Thymus (tissue), 11 donors: ENCODE data around the gene LRRC75B. TPM values are rescaled to one million over a fixed set of nuclear protein-coding genes. Genes with fewer than 3 reads are reported as not detected.
A peak's percentile ranks its signal among the peaks of the same experiment; 100 is the strongest.
"Not testable (repeated sequence)": the region's sequence is repeated elsewhere in the genome, so short reads cannot be mapped to it uniquely, and the experiment has no call there.

Source experiments
- DNase-seq, 9 donors: peaks; one replicate each; pipeline ENCODE4 v3.0.0-alpha.2; 2013; ENCODE audit warnings: low spot score in 9 of 9, low read depth in 6 of 9, missing footprints in 1 of 9
- H3K27ac ChIP-seq, 2 donors: one replicate each; pipeline ENCODE4 v1.5.1; 2013; ENCODE audit warnings: control low read depth in 1 of 2, low read depth in 1 of 2, low read length in 1 of 2, mild to moderate bottlenecking in 1 of 2, moderate library complexity in 1 of 2
- H3K27me3 ChIP-seq, 2 donors: one replicate each; pipeline ENCODE4 v1.5.1; 2013; ENCODE audit warnings: low read length in 1 of 2; ENCODE audit not compliant: control insufficient read depth in 2 of 2, insufficient read depth in 1 of 2
- H3K36me3 ChIP-seq, 2 donors: one replicate each; pipeline ENCODE4 v1.5.1; 2013; ENCODE audit warnings: low read length in 1 of 2, mild to moderate bottlenecking in 1 of 2, moderate library complexity in 1 of 2; ENCODE audit not compliant: control insufficient read depth in 2 of 2, insufficient read depth in 2 of 2
- H3K4me1 ChIP-seq, 2 donors: one replicate each; pipeline ENCODE4 v1.5.1; 2013; ENCODE audit warnings: low read length in 2 of 2; ENCODE audit not compliant: control insufficient read depth in 2 of 2, insufficient read depth in 2 of 2
- H3K4me3 ChIP-seq, 2 donors: one replicate each; pipeline ENCODE4 v1.5.1; 2013; ENCODE audit warnings: low read length in 2 of 2, control low read depth in 1 of 2, mild to moderate bottlenecking in 1 of 2
- H3K9me3 ChIP-seq, 2 donors: one replicate each; pipeline ENCODE4 v1.5.1; 2013; ENCODE audit warnings: low read length in 1 of 2, mild to moderate bottlenecking in 1 of 2; ENCODE audit not compliant: control insufficient read depth in 2 of 2, insufficient read depth in 1 of 2
- WGBS: extraction: QIAGEN DNeasy Blood & Tissue Kit; methylation state at CpG from one replicate; pipeline ENCODE4 v1.1.7; 2013; 5-methylcytosine and 5-hydroxymethylcytosine counted together
- polyA plus RNA-seq: library from polyadenylated mRNA; stranded (reverse); fragments of 200-250 nt; gene quantifications from one replicate; pipeline ENCODE4 v1.2.3, GENCODE V29; 2013
- total RNA-seq: library from RNA; stranded (reverse); fragments of 120-200 nt; gene quantifications from one replicate; pipeline ENCODE4 v1.2.4, GENCODE V29; 2013
- donor health status: healthy.

LRRC75B gene
- total and polyA plus RNA-seq, 2 donors = 2.6 to 7.7 TPM

DNA sequence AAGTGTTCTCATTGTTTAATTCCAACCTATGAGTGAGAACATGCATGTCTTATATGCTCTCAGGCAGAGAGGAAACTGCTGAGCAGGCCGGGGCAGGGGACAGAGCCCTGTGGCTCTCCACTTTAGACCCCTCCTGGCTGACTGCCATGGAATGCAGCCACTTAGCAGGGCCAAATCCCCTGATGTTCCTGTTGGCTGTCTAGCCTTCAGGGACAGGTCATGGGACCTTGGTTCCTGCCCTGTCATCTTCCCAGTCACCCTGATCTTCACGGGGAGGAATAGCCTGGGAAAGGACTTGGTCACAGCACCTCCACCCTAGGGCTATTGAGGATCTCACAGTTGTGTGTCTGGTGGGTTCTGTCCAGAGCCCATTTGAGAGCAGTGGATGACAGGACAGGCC is 13.5 kb upstream of the LRRC75B start:
- DNase-seq, H3K36me3 ChIP-seq, H3K27me3 ChIP-seq, H3K4me3 ChIP-seq, H3K9me3 ChIP-seq, H3K27ac ChIP-seq: not testable (repeated sequence)
- 95% methylated on average over 2 of the region's 2 CpGs for WGBS
- H3K4me1 ChIP-seq = peaks cover 4 to 29% of the 10 kb centered on the region in 2 donors

DNA sequence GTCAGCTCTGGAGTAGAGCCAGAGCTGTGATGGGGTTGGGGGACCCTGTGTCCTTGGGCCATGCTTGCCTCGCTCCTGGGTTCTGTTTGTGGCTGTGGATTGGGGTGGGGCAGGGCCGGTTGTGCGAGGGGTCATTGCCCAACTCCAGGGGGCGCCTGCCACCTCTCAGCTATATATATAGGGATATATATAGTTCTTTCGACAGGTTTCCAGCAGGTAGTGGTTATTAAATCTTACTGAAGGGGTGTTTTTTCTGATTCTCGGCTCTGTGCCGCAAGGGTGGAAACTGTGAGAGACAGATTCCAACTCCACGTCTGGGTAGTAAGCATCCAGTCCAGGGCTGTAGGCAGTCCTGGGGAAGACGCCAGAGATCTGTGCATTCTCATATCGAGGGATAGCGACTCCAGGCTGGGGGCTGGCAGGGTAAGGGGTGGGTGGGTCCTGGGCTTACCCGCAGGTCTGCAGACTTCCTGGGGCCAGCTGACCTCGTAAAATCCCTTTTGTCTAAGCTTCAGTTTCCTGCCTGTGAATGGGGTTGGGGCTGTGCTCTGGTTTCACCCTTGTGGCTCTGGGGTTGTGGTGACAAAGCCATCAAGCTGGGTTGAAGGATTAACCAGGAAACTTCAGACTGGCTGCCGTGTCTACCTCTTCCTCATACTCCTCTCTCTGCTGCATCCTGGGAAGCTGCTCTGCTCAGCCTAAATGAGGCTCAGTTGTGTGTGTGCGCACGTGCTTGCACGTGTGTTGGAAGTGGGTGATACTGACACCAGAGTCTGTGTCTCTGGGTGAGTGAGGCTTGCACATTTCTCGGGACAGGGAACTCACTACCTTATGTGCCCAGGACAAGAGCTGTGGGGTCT is 11.1 kb upstream of the LRRC75B start:
- peaks cover 4 to 37% of the 10 kb centered on the region in 2 donors for H3K4me1 ChIP-seq
- H3K4me3 ChIP-seq, H3K9me3 ChIP-seq, H3K27me3 ChIP-seq, H3K36me3 ChIP-seq: not testable (repeated sequence)
- peak overlapping the region; percentile 42 to 50 for H3K27ac ChIP-seq
- DNase-seq = peak in 1 of 9 donors; percentile 43
- WGBS = 12% methylated on average over 18 of the region's 18 CpGs

DNA sequence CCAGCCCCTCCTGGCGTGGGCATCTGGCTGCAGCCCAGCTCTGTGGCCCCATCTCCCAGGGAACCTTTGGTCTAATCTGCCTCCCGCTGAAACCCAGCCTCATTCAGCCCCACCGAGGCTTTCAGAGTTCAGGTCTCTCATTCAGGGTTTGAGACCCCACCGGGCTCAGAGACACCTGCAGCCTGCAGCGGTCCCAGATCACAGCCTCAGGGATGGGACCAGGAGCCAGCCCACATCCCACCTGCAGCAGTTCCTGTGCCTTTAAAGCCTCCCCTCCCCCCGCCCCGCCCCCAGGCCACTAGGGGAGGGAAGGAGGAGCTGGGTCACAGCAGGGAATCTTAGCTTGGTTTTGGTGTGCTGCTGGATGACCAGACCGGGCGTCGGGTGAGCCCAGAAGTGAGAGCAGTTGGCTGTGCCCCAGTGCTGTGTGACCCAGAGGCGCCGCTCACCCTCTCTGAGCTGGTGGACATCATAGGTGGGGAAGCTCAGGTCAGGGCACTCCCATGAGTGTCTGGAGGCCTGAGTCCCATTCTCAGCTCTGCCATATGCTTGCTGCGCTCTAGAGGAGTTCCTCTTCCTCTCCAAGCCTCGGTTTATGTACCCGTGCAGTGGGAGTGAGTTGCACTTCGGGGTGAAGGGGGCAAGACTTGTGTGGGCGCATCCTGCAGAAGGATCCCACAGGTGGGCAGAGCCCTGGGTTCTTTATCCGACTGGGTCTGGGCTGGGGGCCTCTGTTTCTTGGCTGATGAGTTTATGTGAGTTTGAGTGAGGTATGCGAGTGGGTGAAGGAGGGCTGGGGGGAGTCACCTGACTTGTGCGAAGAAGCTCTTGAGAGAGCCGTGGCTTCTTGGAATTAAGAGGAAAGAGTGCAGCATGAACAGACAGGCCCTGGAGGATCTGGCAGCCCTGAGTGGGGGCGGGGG is 10.2 kb upstream of the LRRC75B start, which contains the start of gene GGT1:
GGT1 (plus strand) TSS at position 347 of the 923 bp plus-strand sequence. CDS start 7,889 bp downstream, outside the sequence.
- not testable (repeated sequence) for H3K36me3 ChIP-seq, H3K4me3 ChIP-seq, H3K27me3 ChIP-seq, H3K9me3 ChIP-seq
- peak in 1 of 9 donors; percentile 32 for DNase-seq
- WGBS = 61% methylated on average over 21 of the region's 22 CpGs
- H3K4me1 ChIP-seq = peaks cover 4 to 37% of the 10 kb centered on the region in 2 donors
- H3K27ac ChIP-seq = peak within 1 kb of the TSS; percentile 60

DNA sequence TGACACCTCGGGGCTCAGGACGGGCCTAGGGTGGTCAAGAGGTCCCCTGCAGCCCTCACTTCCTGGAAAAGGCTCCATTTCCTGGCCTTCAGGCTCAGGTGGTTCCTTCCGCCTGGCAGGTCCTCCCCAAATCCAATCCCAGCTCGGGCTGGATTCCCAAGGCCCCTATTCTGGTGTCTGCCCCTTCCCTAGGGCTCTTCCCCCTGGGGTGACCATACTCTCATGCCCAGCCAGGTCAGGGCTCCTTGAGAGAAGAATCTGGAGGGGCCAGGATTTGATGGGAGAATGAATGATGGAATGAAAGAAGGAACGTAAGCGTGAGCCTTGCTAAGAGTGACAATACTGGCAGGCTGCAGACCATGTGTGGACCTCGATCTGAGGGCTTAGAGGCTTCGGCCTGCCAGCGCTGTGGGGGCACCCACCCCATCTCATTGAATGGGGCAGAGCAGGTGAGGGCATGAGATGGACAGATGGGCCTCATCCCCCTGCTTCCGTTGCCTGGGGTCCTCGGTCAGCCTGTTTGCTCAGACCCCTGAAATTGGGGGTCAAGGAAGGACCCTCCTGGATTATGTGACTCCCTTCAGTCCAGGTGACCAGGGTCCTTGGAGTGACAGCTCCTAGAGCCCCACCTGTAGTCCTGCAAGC is 9.4 kb upstream of the LRRC75B start:
- H3K4me3 ChIP-seq, H3K27me3 ChIP-seq, H3K9me3 ChIP-seq, DNase-seq, H3K36me3 ChIP-seq, H3K27ac ChIP-seq: not testable (repeated sequence)
- 94% methylated on average over 11 of the region's 11 CpGs for WGBS
- H3K4me1 ChIP-seq = peaks cover 3 to 32% of the 10 kb centered on the region in 2 donors

DNA sequence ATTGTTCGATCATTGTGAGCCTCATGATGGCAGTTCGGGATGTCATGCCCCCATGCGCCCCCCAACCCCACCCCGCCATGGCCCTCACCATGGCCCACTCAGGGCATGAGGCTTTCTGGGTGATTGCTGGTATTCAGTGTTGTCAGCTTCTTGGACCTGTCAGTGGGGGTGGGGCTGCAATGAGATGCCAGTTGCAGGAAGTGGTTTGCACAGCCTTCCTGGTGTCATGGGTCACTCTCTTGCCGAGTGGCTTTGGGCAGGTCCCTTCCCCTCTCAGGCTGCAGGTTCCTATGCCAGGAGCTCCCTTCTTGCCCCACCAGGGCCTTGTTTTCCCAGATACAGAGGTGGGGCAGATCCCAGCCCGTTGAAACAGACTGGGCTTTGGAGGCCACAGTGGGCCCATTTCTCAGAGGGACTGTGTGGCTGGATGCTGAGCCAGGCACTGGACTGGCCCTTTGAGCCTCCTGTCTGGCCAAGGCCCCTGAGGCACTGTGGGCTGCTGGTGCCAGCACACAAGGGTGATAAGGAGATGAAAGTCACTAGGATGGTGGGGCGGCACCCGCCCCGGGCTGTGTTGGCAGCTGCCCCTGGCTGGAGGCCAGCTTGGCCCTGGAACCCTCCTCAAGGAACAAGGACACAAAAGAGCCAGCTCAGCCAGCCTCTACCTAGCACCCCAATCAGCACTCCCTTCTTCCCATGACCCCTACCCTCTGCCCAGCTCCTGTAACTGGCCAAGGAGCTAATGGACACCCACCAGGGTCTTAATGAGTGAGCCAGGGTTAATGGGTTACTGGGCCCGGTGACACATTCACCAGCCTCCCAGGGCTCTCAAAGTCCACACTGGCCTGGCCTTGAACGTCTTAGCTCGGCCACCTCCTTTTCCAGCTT is 8.6 kb upstream of the LRRC75B start:
- H3K4me3 ChIP-seq = no peak overlapping the region
- no peak overlapping the region for H3K27ac ChIP-seq
- WGBS = 85% methylated on average over 12 of the region's 12 CpGs
- H3K4me1 ChIP-seq = peaks cover 2 to 29% of the 10 kb centered on the region in 2 donors
- no peaks in the 10 kb centered on the region for H3K27me3 ChIP-seq
- DNase-seq = no peak
- H3K36me3 ChIP-seq = no peaks in the 10 kb centered on the region
- H3K9me3 ChIP-seq = no peaks in the 10 kb centered on the region

DNA sequence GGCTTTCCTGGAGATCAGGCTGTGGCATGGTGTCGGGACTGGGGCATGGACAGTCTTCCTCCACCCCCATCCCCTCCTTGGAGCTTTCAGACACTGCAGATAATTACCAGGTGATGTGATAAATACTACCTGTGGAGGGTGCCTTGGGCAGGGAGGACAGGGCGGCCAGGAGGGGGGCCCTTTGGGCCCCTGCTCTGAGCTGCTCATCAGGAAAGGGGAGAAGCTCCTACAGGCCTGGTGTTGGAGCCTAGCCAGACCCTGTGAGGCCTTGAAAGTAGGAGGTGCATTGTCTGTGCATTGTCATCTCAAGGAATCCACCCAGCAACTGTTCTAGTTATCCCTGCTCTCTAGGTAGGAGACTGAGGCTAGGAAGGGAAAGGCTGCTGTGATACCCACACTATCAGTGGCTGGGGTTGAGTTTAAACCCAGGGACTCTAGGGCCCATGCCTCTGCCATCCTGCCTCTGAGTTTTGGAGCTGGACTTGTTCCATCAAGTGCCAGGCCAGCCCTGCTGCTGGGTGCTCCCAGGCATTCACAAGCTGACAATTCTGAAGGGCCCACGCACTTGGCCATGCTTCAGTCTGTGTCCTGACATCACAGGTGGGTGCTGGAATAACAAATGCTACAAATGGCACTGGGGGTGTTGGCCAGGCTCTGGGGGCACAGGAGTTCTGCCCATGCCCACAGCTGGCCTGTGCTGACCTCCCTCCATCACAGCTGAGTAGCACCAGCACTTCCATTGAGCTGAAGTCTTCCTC is 7.3 kb upstream of the LRRC75B start:
- peak overlapping the region; percentile 17 to 70 for H3K27ac ChIP-seq
- not testable (repeated sequence) for H3K36me3 ChIP-seq, H3K27me3 ChIP-seq, DNase-seq, H3K9me3 ChIP-seq, H3K4me3 ChIP-seq
- H3K4me1 ChIP-seq = peaks cover 2 to 29% of the 10 kb centered on the region in 2 donors
- 94% methylated on average over 3 of the region's 3 CpGs for WGBS

DNA sequence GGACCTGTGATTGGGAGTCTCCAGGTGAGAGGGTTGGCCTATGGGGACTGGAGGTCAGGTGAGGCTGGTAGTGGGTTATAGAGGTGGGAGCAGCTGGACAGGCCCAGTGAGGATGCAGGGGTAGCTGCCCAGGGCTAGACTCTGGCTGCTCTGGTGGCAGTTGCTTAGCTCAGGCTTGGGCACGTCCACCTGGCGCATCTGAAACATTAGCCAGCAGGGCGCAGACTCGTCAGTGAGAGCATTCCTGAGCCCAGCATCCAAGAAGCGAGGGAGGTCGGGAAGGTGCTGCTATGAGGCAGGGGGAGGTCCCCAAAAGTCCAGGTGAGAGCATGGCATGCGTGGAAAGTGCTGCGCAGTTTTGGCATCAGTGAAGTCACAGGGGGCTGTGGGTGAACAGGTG is 6.6 kb upstream of the LRRC75B start:
- no peaks in the 10 kb centered on the region for H3K36me3 ChIP-seq
- no peak overlapping the region for H3K4me3 ChIP-seq
- 91% methylated on average over 8 of the region's 8 CpGs for WGBS
- DNase-seq = no peak
- no peaks in the 10 kb centered on the region for H3K9me3 ChIP-seq
- H3K4me1 ChIP-seq = peaks cover 2 to 26% of the 10 kb centered on the region in 2 donors
- peaks cover 0 to 5% of the 10 kb centered on the region in 2 donors for H3K27me3 ChIP-seq
- peak overlapping the region in 1 of 2 donors; percentile 70 for H3K27ac ChIP-seq

DNA sequence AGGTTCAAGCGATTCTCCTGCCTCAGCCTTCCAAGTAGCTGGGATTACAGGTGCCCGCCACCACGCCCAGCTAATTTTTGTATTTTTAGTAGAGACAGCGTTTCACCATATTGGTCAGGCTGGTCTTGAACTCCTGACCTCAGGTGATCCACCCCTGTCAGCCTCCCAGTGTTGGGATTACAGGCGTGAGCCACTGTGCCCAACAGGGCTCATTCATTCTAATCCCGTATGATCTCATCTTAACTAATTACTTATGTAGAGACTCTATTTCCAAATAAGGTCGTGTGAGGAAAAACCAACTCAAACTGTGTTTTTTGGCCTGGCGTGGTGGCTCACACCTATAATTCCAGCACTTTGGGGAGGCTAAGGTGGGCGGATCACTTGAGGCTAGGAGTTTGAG is 4.2 kb upstream of the LRRC75B start:
- WGBS = 97% methylated on average over 9 of the region's 9 CpGs
- H3K4me3 ChIP-seq, H3K9me3 ChIP-seq, H3K36me3 ChIP-seq, H3K27ac ChIP-seq, DNase-seq: not testable (repeated sequence)
- Histone ChIP-seq H3K27me3 (peaks cover 9 to 26% of the 10 kb centered on the region in 2 donors), H3K4me1 (peaks cover 6 to 12% of the 10 kb centered on the region in 2 donors)
